ENCODE data around the gene ELAVL3. TPM values are rescaled to one million over a fixed set of nuclear protein-coding genes. Genes with fewer than 3 reads are reported as not detected.

The ELAVL3 gene
- total and polyA plus RNA-seq, 8 donors: 0.08 to 0.16 (median 0.15) TPM; not detected in 5

GRCh38 chr19:11422163-11423065 is 58.4 kb downstream of the ELAVL3 start:
- Histone ChIP-seq H3K36me3 (no peaks in the 10 kb centered on the region), H3K4me3 (peak overlapping the region in 2 of 4 donors; percentile 25 to 39), H3K4me1 (peaks cover 0 to 6% (median 0%) of the 10 kb centered on the region in 3 donors), H3K9me3 (no peaks in the 10 kb centered on the region), H3K27ac (peak overlapping the region in 1 of 4 donors; percentile 17), H3K27me3 (no peaks in the 10 kb centered on the region)
- DNase-seq: peak; percentile 76 to 91 (median 84)
- FAIRE-seq: no peak
- TF ChIP-seq, protein P1, sequence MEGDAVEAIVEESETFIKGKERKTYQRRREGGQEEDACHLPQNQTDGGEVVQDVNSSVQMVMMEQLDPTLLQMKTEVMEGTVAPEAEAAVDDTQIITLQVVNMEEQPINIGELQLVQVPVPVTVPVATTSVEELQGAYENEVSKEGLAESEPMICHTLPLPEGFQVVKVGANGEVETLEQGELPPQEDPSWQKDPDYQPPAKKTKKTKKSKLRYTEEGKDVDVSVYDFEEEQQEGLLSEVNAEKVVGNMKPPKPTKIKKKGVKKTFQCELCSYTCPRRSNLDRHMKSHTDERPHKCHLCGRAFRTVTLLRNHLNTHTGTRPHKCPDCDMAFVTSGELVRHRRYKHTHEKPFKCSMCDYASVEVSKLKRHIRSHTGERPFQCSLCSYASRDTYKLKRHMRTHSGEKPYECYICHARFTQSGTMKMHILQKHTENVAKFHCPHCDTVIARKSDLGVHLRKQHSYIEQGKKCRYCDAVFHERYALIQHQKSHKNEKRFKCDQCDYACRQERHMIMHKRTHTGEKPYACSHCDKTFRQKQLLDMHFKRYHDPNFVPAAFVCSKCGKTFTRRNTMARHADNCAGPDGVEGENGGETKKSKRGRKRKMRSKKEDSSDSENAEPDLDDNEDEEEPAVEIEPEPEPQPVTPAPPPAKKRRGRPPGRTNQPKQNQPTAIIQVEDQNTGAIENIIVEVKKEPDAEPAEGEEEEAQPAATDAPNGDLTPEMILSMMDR (IDR thresholded peaks at IDR 0.05): no peak
- ATAC-seq: peak; percentile 58 to 73 (median 62)
- intact Hi-C loops (cut with DNase I): no loop called here
- WGBS, 2 donors: 18 to 25% methylated on average over 45 to 56 of the region's 56 CpGs

DNA sequence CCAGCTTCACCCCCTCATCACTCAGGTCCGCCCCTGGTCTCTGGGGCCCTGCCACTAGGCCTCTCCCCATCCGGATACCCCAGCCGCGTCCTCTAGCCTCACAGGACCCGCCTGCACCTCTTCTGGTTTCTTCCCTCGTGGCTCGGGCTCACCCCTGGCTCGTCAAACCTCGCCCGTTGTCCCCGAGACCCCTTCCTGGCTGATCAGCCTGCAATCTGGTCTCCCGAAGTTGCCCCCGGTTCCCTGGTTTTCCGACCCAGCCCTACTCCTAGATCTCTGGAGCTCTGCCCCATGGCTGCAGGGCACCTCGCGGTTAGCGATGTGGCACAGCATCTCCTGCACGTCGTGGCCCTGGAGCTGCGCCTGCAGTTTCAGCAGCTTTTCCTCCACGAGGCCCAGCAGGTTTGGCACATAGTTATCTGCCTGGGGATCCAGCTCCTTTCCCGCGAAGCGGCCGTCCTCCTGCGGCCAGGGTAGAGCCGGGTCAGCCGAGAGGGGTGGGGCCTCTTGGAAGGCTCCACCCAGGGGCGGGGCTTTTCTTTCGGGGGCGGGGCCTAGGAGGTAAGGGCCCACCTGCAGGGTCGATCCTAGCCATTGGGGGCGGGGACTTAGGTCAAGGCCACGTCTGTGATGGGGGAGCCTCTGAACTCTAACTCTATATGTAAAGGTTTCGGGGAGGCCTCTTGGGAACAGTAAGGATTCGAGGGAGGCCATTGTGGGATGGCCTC is 59.3 kb downstream of the ELAVL3 start:
- Histone ChIP-seq H3K4me3 (peak overlapping the region in 1 of 4 donors; percentile 39), H3K4me1 (peaks cover 0 to 6% (median 0%) of the 10 kb centered on the region in 3 donors), H3K27me3 (no peaks in the 10 kb centered on the region), H3K27ac (no peak overlapping the region), H3K36me3 (no peaks in the 10 kb centered on the region), H3K9me3 (no peaks in the 10 kb centered on the region)
- WGBS, 2 donors: 41 to 48% methylated on average over 36 of the region's 36 CpGs
- DNase-seq: peak in 4 of 6 donors; percentile 25 to 76 (median 60)
- TF ChIP-seq, protein P1 (IDR thresholded peaks at IDR 0.05): no peak
- intact Hi-C loops (cut with DNase I): no loop called here
- FAIRE-seq: no peak
- ATAC-seq: peak in 3 of 4 donors; percentile 17 to 27 (median 24)

DNA sequence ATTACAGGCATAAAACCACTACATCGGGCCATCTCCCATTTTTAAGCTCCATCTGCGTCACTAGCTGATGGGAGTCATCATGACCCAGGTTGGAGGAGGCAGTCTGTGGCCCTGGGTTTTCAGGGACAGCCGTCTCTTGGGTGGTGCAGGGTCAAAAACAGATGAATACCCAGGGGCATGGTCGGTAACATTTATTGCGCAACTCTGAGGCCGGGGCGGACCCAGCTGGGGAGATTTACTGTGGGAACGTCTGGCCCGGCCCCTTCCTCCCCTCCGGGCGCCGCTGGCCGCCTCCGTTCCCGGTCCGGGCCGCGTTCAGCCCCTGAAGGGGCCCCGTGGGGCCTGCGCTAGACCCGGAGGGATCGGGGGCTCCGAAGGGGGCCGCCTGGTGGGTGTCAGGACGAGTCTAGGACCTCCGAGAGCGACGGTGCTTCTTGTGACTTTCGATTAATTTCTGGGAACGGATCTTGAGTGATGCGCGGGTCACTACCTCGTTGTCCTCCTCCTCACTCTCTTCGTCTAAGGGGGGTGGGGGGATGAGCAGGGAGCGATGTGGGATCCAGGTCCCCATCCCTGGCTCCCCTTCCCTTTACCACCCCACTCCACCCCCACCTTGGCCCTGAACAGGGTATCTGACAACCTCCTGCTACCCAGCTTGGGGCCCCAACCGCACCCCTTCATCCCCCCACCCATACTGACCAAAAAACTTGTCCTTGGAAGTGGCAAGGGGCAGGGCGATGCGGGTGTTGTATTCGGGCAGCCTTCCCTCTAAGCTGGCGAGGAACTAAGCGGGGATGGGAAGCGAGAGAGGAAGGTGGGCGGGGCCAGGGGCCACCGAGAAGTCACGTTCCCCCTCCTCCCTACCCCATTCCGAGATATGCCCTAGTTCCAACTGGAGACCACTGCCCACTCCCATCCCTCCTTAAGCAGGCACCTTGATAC is 60.1 kb downstream of the ELAVL3 start:
- 37 to 39% methylated on average over 44 to 46 of the region's 46 CpGs for WGBS, 2 donors
- TF ChIP-seq, protein P1 (IDR thresholded peaks at IDR 0.05): no peak
- no peak for ATAC-seq
- no peak overlapping the region for H3K27ac ChIP-seq
- peak overlapping the region in 1 of 4 donors; percentile 31 for H3K4me3 ChIP-seq
- intact Hi-C loops (cut with DNase I): no loop called here
- peaks cover 0 to 6% (median 0%) of the 10 kb centered on the region in 3 donors for H3K4me1 ChIP-seq
- H3K9me3 ChIP-seq: no peaks in the 10 kb centered on the region
- DNase-seq: peak in 2 of 6 donors; percentile 43 to 67
- no peaks in the 10 kb centered on the region for H3K27me3 ChIP-seq
- FAIRE-seq: no peak
- H3K36me3 ChIP-seq: no peaks in the 10 kb centered on the region

GRCh38 chr19:11418549-11419506 is 62.0 kb downstream of the ELAVL3 start, which contains the start of gene RGL3:
Gene RGL3 (minus strand): TSS chr19:11419314. CDS start chr19:11419278, 36 bp downstream.
- Histone ChIP-seq H3K36me3 (no peaks in the 10 kb centered on the region), H3K27ac (peak within 1 kb of the TSS; percentile 73 to 88 (median 76)), H3K4me1 (peaks cover 0 to 6% (median 0%) of the 10 kb centered on the region in 3 donors), H3K27me3 (no peaks in the 10 kb centered on the region), H3K4me3 (peak within 1 kb of the TSS; percentile 27 to 76 (median 64)), H3K9me3 (no peaks in the 10 kb centered on the region)
- 1% methylated on average over 70 to 72 of the region's 72 CpGs for WGBS, 2 donors
- DNase-seq: peak; percentile 60 to 86 (median 67)
- intact Hi-C loops (cut with DNase I): no loop called here
- FAIRE-seq: no peak
- TF ChIP-seq, protein P1 (IDR thresholded peaks at IDR 0.05): no peak
- peak; percentile 71 to 81 (median 77) for ATAC-seq
